ENCODE measurements around the gene ZNF536.

- TF ChIP-seq, protein P1, sequence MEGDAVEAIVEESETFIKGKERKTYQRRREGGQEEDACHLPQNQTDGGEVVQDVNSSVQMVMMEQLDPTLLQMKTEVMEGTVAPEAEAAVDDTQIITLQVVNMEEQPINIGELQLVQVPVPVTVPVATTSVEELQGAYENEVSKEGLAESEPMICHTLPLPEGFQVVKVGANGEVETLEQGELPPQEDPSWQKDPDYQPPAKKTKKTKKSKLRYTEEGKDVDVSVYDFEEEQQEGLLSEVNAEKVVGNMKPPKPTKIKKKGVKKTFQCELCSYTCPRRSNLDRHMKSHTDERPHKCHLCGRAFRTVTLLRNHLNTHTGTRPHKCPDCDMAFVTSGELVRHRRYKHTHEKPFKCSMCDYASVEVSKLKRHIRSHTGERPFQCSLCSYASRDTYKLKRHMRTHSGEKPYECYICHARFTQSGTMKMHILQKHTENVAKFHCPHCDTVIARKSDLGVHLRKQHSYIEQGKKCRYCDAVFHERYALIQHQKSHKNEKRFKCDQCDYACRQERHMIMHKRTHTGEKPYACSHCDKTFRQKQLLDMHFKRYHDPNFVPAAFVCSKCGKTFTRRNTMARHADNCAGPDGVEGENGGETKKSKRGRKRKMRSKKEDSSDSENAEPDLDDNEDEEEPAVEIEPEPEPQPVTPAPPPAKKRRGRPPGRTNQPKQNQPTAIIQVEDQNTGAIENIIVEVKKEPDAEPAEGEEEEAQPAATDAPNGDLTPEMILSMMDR (IDR thresholded peaks at IDR 0.05), result no peak
- no peak for TF ChIP-seq EP300 (IDR thresholded peaks at IDR 0.05)
- no peak for TF ChIP-seq POLR2A (IDR thresholded peaks at IDR 0.05)
Measured at GRCh38 chr19:30363073-30363472, 9.1 kb upstream of the ZNF536 start.

Measured in tibial nerve (tissue), 4 donors.